ENCODE data around the gene GKN1.

DNA sequence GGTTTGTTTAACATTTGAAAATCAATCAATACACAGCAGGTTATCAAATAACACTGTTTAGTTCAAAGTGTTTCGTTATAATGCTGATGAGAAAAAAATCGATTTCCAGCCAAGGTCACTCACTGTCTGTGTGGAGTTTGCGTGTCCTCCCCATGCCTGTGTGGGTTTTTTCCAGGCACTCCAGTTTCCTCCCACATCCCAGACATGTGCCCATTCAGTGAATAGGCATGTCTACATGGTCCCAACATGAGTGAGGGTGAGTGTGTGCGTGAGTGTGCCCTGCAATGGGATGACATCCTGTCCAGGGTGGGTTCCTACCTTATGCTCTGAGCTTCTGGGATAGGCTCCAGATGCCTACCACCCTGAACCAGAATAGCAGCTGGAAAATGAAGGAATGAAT lies 13.1 kb upstream of the GKN1 start:
- TF ChIP-seq, protein P1, sequence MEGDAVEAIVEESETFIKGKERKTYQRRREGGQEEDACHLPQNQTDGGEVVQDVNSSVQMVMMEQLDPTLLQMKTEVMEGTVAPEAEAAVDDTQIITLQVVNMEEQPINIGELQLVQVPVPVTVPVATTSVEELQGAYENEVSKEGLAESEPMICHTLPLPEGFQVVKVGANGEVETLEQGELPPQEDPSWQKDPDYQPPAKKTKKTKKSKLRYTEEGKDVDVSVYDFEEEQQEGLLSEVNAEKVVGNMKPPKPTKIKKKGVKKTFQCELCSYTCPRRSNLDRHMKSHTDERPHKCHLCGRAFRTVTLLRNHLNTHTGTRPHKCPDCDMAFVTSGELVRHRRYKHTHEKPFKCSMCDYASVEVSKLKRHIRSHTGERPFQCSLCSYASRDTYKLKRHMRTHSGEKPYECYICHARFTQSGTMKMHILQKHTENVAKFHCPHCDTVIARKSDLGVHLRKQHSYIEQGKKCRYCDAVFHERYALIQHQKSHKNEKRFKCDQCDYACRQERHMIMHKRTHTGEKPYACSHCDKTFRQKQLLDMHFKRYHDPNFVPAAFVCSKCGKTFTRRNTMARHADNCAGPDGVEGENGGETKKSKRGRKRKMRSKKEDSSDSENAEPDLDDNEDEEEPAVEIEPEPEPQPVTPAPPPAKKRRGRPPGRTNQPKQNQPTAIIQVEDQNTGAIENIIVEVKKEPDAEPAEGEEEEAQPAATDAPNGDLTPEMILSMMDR (conservative IDR thresholded peaks at IDR 0.05; ENCODE audit: low read length) = no peak
- TF ChIP-seq EZH2phosphoT487 (IDR thresholded peaks at IDR 0.05; ENCODE audit: borderline replicate concordance, low read depth, low read length) = no peak
